Endothelial cell of umbilical vein (primary cell): ENCODE results near the gene CCNT1. TPM values are rescaled to one million over a fixed set of nuclear protein-coding genes. Genes with fewer than 3 reads are reported as not detected.
A peak's percentile ranks its signal among the peaks of the same experiment; 100 is the strongest.

Experiments
- microRNA counts: library from miRNA; unstranded; fragments of <30 nt; microRNA quantifications from one replicate; lab custom pipeline; 2016
- microRNA-seq: library from miRNA; unstranded; fragments of <30 nt; microRNA quantifications from one replicate; pipeline ENCODE4 v1.2.0, GENCODE V29; 2021; ENCODE audit warnings: borderline number of aligned reads, borderline replicate concordance
- polyA plus RNA-seq, 4 experiments: library from polyadenylated mRNA; depleted of rRNA in 3 of 4; stranded (reverse) in 3 of 4; unstranded in 1 of 4; fragments of >200 nt; gene quantifications; 2 replicates each; pipeline versions ENCODE4 v1.2.1 to v1.2.3, GENCODE V29; 2011 to 2012; ENCODE audit warnings: missing spikeins in 1 of 4
- small RNA-seq: library from RNA; depleted of rRNA; stranded (forward); fragments of <200 nt; gene quantifications from one replicate; pipeline ENCODE3, GENCODE V24; 2012; ENCODE audit warnings: low replicate concordance, low read depth; ENCODE audit not compliant: insufficient read depth, insufficient read length
- total RNA-seq: library from RNA; stranded (reverse); gene quantifications from 2 replicates; pipeline ENCODE4 v1.2.3, GENCODE V29; 2021

Gene CCNT1
- total and polyA plus RNA-seq, 2 donors (not counting 3 experiments of a cell fraction or from before 2014, with no cell fraction given), result 10.6 to 33.0 TPM

MicroRNAs within 50 kb of the gene (microRNA counts, 767-probe panel; counts per million panel counts)
- 723 counts per million, percentile 96 among the panel's probes with 10 or more counts for microRNA hsa-miR-1291 (lab: Ali Mortazavi, UCI)

Small RNA genes lying within 50 kb of the gene (microRNA-seq; reads per million reads assigned to microRNA genes)
- not detected for gene MIR1291

Small RNA genes lying within 50 kb of the gene (small RNA-seq; reads per million reads assigned to genes)
- not detected for gene MIR1291
- 7.0 reads per million, percentile 50 among the genes with 10 or more reads in this experiment for gene SNORA2A
- gene SNORA2B, result 99.2 reads per million, percentile 97 among the genes with 10 or more reads in this experiment
- 1.5 reads per million for gene SNORA2C

Other genes with a start within 250 kb of the CCNT1 start
- not detected in 2 replicates for gene ANP32D, start 244.1 kb downstream of the CCNT1 start, total RNA-seq
- not detected in 2 replicates for gene ANP32D, start 244.1 kb downstream of the CCNT1 start, polyA plus RNA-seq
- not detected in 2 replicates for gene C12orf54, start 234.2 kb downstream of the CCNT1 start, total RNA-seq
- gene C12orf54, start 234.2 kb downstream of the CCNT1 start, polyA plus RNA-seq, result not detected in 2 replicates
- gene OR8S1, start 191.1 kb downstream of the CCNT1 start, total RNA-seq, result not detected in 2 replicates
- not detected in 2 replicates for gene OR8S1, start 191.1 kb downstream of the CCNT1 start, polyA plus RNA-seq
- not detected in 2 replicates for gene LALBA, start 146.7 kb downstream of the CCNT1 start, total RNA-seq
- not detected in 2 replicates for gene LALBA, start 146.7 kb downstream of the CCNT1 start, polyA plus RNA-seq
- gene KANSL2, start 34.5 kb downstream of the CCNT1 start, total RNA-seq, result 35.8 and 40.6 TPM in 2 replicates
- 27.3 and 30.5 TPM in 2 replicates for gene KANSL2, start 34.5 kb downstream of the CCNT1 start, polyA plus RNA-seq
- 43.3 and 46.2 TPM in 2 replicates for gene ADCY6, start 72.4 kb upstream of the CCNT1 start, total RNA-seq
- 37.0 and 38.7 TPM in 2 replicates for gene ADCY6, start 72.4 kb upstream of the CCNT1 start, polyA plus RNA-seq
- gene CACNB3, start 101.8 kb upstream of the CCNT1 start, total RNA-seq, result 61.8 and 64.2 TPM in 2 replicates
- 37.4 and 46.1 TPM in 2 replicates for gene CACNB3, start 101.8 kb upstream of the CCNT1 start, polyA plus RNA-seq
- 101 and 107 TPM in 2 replicates for gene DDX23, start 135.5 kb upstream of the CCNT1 start, total RNA-seq
- 47.4 and 56.0 TPM in 2 replicates for gene DDX23, start 135.5 kb upstream of the CCNT1 start, polyA plus RNA-seq
- 4.0 and 4.4 TPM in 2 replicates for gene RND1, start 149.2 kb upstream of the CCNT1 start, total RNA-seq
- gene RND1, start 149.2 kb upstream of the CCNT1 start, polyA plus RNA-seq, result 5.2 and 9.9 TPM in 2 replicates
- gene FKBP11, start 208.8 kb upstream of the CCNT1 start, total RNA-seq, result 78.9 and 81.2 TPM in 2 replicates
- 74.2 and 81.7 TPM in 2 replicates for gene FKBP11, start 208.8 kb upstream of the CCNT1 start, polyA plus RNA-seq
- 172 and 187 TPM in 2 replicates for gene ARF3, start 240.8 kb upstream of the CCNT1 start, total RNA-seq
- gene ARF3, start 240.8 kb upstream of the CCNT1 start, polyA plus RNA-seq, result 138 and 149 TPM in 2 replicates